Measurements from ENCODE around the gene CNTNAP2. TPM values are rescaled to one million over a fixed set of nuclear protein-coding genes. Genes with fewer than 3 reads are reported as not detected.
"Not testable (repeated sequence)": the region's sequence is repeated elsewhere in the genome, so short reads cannot be mapped to it uniquely, and the experiment has no call there.

CNTNAP2 gene
- total RNA-seq, 4 donors from 2014 or later: 0.42 to 0.71 TPM; not detected in 2

DNA sequence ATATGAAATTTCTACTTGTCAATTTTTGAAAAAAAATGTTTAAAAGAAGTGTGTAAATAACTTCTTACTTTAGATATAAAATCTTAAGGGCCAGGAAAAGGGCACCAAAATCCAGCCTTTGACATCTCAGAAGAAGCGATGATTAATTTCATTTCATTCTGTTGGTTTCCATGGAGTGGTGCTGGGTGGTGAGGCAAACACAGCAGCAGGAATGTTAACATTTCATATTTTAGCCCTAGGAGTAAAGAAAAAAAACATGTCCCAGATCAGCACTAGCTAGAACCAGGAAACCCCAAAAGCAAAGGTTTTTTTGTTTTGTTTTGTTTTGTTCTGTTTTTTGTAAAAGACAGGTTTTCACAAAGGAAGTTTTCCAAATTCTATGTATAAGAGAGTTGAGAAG is 2175.2 kb downstream of the CNTNAP2 start:
- no peak overlapping the region for H3K4me3 ChIP-seq (ENCODE audit: low read depth, poor library complexity, severe bottlenecking)
- TF ChIP-seq CTCF (IDR thresholded peaks at IDR 0.05): no peak
- TF ChIP-seq POLR2A (IDR thresholded peaks at IDR 0.05): no peak
- WGBS, 2 donors: 54 to 70% methylated on average over 1 of the region's 1 CpG
- intact Hi-C loops (cut with DNase I; ENCODE audit: low total_unique reads): loop anchor here (5.0 kb wide), 1 partner anchor 1104 kb away; no protein-coding TSS in a partner anchor
- DNase-seq (ENCODE audit: low spot score in 2 of 2): no peak

- 92 to 95% methylated on average over 2 of the region's 2 CpGs for WGBS, 2 donors
- TF ChIP-seq CTCF (IDR thresholded peaks at IDR 0.05) (no peak), POLR2A (IDR thresholded peaks at IDR 0.05) (no peak)
- no peak overlapping the region for H3K4me3 ChIP-seq (ENCODE audit: low read depth, poor library complexity, severe bottlenecking)
- intact Hi-C loops (cut with DNase I; ENCODE audit: low total_unique reads): no loop called here
- no peak for DNase-seq (ENCODE audit: low spot score in 2 of 2)
Measured at GRCh38 chr7:148296994-148297644, 2180.5 kb downstream of the CNTNAP2 start.

DNA sequence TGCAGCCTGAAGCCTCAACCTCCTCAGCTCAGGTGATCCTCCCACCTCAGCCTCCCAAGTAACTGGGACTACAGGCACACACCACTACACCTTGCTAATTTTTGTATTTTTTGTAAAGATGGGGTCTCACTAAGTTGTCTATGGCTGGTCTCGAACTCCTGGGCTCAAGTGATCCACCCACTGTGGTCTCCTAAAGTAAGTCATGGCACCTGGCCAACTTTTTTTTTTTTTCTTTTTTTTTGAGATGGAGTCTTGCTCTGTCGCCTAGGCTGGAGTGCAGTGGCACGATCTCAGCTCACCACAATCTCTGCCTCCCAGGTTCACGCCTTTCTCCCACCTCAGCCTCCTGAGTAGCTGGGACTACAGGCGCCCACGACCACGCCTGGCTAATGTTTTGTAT is 2182.2 kb downstream of the CNTNAP2 start:
- WGBS, 2 donors: 91 to 94% methylated on average over 7 of the region's 7 CpGs
- intact Hi-C loops (cut with DNase I; ENCODE audit: low total_unique reads); H3K4me3 ChIP-seq (ENCODE audit: low read depth, poor library complexity, severe bottlenecking): not testable (repeated sequence)

DNA sequence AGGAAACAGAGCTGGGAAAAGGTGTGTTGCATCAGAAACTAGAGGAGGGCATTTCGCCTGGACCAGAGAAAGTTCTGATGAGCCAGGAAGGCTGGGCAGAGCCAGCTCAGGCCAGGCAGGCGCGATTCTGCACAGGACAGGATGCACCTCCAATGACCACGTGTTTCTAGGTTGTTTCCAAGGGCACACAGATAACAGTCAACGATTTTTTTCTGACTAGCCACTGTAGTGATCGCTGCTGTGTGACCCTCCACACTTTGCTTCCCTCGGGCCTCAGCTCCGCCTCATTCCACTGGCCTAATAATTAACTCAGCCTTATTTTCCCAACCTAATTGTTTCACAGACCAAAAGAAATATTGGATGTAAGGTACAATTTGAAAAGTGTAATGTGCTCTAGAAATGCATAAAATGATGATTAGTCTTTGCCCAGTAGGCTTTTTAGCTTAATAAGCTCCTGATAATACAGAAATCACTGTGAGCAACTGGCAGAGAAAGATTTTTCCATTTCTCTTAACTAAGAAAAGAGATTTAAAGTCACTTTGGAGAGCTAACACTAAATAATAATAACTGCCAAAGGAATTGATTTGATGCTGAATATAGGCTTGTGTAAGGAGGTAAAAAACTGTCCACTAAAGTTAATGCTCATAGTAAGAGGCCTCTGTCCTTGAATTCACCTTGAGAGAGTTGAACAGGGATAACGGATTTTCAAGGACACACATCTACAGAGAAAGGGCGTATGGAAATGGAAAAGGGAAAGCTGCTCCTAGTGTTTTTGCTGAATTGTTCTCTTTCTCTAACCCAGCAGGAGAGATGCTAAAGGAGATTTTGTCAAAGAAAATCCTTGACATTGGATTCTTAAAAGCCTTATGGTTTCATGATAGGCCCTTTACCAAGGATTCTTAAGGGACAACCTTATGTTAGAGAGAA is 2183.0 kb downstream of the CNTNAP2 start:
- TF ChIP-seq CTCF (IDR thresholded peaks at IDR 0.05) (no peak), POLR2A (IDR thresholded peaks at IDR 0.05) (no peak)
- H3K4me3 ChIP-seq (ENCODE audit: low read depth, poor library complexity, severe bottlenecking): no peak overlapping the region
- WGBS, 2 donors: 74 to 76% methylated on average over 10 of the region's 10 CpGs
- DNase-seq (ENCODE audit: low spot score in 2 of 2): no peak
- intact Hi-C loops (cut with DNase I; ENCODE audit: low total_unique reads): no loop called here

More for the DNA sequence above, 2182.2 kb downstream of the CNTNAP2 start:
- DNase-seq (ENCODE audit: low spot score in 2 of 2): not testable (repeated sequence)

DNA sequence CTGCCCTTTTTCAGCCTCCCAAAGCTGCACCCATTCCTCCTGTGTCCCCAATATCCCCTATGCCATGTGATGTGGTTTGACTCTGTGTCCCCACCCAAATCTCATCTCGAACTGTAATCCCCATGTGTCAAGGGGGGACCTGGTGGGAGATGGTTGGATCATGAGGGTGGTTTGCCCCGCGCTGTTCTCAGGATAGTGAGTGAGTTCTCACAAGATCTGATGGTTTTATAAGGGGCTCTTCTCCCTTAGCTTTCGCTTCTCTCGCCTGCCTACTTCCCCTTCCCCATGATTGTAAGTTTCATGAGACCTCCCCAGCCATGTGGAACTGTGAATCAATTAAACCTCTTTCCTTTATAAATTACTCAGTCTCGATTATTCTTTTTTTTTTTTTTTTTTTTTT is 2185.8 kb downstream of the CNTNAP2 start:
- WGBS, 2 donors: 84 to 88% methylated on average over 6 of the region's 6 CpGs

DNA sequence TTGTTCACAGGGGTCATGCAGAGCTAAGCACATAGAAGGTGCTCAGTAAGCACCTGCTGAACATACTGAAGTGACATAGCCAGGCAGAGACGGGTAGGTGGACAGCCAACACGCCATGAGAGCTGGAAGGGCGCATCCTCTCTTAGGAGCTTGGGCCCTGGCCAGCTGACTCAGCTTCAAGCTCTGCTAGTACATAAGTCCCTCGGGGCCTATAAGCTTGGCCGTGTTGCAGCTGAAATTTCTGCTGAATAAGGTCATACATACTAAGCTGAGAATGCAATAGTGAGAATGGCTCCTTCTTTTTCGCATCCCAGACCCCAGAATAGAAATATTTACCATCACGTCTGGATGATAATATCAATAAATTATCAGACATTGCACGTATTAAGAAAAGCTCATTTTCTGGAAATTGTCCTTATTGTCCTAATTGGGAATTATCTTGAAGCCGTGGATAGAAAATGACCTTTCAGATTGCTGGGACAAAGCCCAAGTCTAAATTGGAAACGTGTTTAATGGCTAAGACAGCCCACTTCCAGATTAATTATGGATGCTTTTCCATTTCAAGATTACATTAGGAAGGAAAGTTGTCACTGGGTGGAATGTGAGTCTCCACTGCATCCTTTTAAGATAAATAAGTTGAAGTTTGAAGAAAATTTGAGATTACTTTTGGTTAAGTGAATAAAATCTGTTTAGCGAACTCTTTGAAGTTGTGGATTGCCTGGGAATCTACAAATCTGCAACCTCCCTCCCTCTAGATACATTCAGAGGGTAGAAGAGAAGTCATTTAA is 2186.9 kb downstream of the CNTNAP2 start:
- intact Hi-C loops (cut with DNase I; ENCODE audit: low total_unique reads): no loop called here
- WGBS, 2 donors: 12 to 30% methylated on average over 11 of the region's 11 CpGs
- no peak overlapping the region for H3K4me3 ChIP-seq (ENCODE audit: low read depth, poor library complexity, severe bottlenecking)
- peak; percentile 78 to 88 for DNase-seq (ENCODE audit: low spot score in 2 of 2)
- TF ChIP-seq CTCF (IDR thresholded peaks at IDR 0.05) (no peak), POLR2A (IDR thresholded peaks at IDR 0.05) (no peak)

More for the DNA sequence above, 2185.8 kb downstream of the CNTNAP2 start:
- intact Hi-C loops (cut with DNase I; ENCODE audit: low total_unique reads); DNase-seq (ENCODE audit: low spot score in 2 of 2); H3K4me3 ChIP-seq (ENCODE audit: low read depth, poor library complexity, severe bottlenecking): not testable (repeated sequence)

Measured in lower leg skin (tissue), 4 donors.